Endothelial cell of umbilical vein (primary cell): ENCODE measurements around the gene HADH.

ENCODE experiments used
- FOS ChIP-seq: IDR thresholded peaks from 2 replicates; pipeline ENCODE4 v1.6.1; 2011; ENCODE audit warnings: mild to moderate bottlenecking, low read length, moderate library complexity, borderline replicate concordance; ENCODE audit not compliant: insufficient read depth
- MYC ChIP-seq: IDR thresholded peaks from one replicate; pipeline ENCODE4 v1.6.1; 2011; ENCODE audit warnings: mild to moderate bottlenecking, low read depth, low read length
- POLR2A ChIP-seq: IDR thresholded peaks from 2 replicates; pipeline ENCODE4 v1.6.1; 2012; ENCODE audit warnings: low read depth, mild to moderate bottlenecking, control low read depth, low read length
- POLR2AphosphoS5 ChIP-seq: IDR thresholded peaks from 2 replicates; pipeline ENCODE4 v1.6.1; 2012; ENCODE audit warnings: low read depth, mild to moderate bottlenecking, control low read depth, low read length, moderate library complexity; ENCODE audit not compliant: insufficient read depth
- TF ChIP-seq, protein P1 (sequence below), 2 donors: IDR thresholded peaks; 1 replicate in 1 of 2; 2 replicates in 1 of 2; pipeline ENCODE4 v1.5.1; 2011; ENCODE audit warnings: low read length in 2 of 2, mild to moderate bottlenecking in 2 of 2, moderate library complexity in 2 of 2, control low read depth in 1 of 2, inconsistent platforms in 1 of 2, low read depth in 1 of 2; ENCODE audit not compliant: insufficient read depth in 1 of 2; ENCODE audit errors: extremely low read depth in 1 of 2
- TF ChIP-seq, protein P2 (sequence below): IDR thresholded peaks from 2 replicates; pipeline ENCODE4 v1.6.1; 2011; ENCODE audit not compliant: insufficient read depth, insufficient read length

GRCh38 chr4:107994894-107995293, 5.2 kb downstream of the HADH start:
- TF ChIP-seq, protein P1, sequence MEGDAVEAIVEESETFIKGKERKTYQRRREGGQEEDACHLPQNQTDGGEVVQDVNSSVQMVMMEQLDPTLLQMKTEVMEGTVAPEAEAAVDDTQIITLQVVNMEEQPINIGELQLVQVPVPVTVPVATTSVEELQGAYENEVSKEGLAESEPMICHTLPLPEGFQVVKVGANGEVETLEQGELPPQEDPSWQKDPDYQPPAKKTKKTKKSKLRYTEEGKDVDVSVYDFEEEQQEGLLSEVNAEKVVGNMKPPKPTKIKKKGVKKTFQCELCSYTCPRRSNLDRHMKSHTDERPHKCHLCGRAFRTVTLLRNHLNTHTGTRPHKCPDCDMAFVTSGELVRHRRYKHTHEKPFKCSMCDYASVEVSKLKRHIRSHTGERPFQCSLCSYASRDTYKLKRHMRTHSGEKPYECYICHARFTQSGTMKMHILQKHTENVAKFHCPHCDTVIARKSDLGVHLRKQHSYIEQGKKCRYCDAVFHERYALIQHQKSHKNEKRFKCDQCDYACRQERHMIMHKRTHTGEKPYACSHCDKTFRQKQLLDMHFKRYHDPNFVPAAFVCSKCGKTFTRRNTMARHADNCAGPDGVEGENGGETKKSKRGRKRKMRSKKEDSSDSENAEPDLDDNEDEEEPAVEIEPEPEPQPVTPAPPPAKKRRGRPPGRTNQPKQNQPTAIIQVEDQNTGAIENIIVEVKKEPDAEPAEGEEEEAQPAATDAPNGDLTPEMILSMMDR (IDR thresholded peaks at IDR 0.05; ENCODE audit: extremely low read depth in 1 of 2, insufficient read depth in 1 of 2, low read depth in 1 of 2, low read length in 2 of 2): no peak
- no peak for TF ChIP-seq POLR2A
- TF ChIP-seq MYC: no peak
- no peak for TF ChIP-seq POLR2AphosphoS5
- TF ChIP-seq, protein P2, sequence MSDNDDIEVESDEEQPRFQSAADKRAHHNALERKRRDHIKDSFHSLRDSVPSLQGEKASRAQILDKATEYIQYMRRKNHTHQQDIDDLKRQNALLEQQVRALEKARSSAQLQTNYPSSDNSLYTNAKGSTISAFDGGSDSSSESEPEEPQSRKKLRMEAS: no peak
- TF ChIP-seq FOS: no peak
